ENCODE data around the gene CCDC82.

- TF ChIP-seq CTCF (IDR thresholded peaks at IDR 0.05) (no peak), REST (IDR thresholded peaks at IDR 0.05; ENCODE audit: low read depth, low read length) (no peak), RAD21 (IDR thresholded peaks at IDR 0.05; ENCODE audit: low read length) (no peak), RXRA (IDR thresholded peaks at IDR 0.05; ENCODE audit: borderline replicate concordance, low read depth) (no peak)
These were observed 27.9 kb downstream of the CCDC82 start for GRCh38 chr11:96361778-96362177.
